Measurements from ENCODE around the gene CARS1. TPM values are rescaled to one million over a fixed set of nuclear protein-coding genes. Genes with fewer than 3 reads are reported as not detected.

CARS1 gene
- total and polyA plus RNA-seq, 4 donors: 27.3 to 62.3 (median 37.7) TPM

DNA sequence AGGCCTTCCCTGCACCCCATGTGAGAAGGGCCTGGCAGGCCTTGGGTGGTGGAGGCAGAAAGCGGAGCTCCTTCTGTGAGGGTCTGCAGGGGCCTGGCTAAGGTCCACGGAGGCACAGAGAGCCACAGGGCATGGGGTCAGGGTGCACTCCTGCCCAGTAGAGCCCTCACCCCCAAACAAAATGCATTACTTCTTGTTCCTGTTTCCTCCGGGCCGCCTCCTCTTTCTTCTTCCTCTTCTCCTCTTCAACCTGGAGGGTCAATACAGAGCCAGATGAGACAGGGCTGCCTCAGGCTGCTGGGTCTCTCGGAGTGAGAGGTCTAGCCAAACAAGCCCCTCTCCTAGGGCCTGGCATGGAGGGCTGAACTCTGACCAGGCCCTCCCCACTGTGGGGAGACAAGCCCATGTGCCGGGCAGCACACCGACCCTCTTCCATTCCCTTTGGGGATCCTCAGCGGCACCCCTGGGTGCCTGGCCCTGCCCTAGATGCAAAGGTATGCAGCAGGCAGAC lies 54.8 kb downstream of the CARS1 start:
- DNase-seq (no peak), ATAC-seq (ENCODE audit: insufficient read depth, low FRiP score) (no peak)
- H3K36me3 ChIP-seq (ENCODE audit: control insufficient read depth in 4 of 4, insufficient read depth in 4 of 4, low read length in 4 of 4): peaks cover 0 to 59% (median 4%) of the 10 kb centered on the region in 4 donors
- TF ChIP-seq, protein P1, sequence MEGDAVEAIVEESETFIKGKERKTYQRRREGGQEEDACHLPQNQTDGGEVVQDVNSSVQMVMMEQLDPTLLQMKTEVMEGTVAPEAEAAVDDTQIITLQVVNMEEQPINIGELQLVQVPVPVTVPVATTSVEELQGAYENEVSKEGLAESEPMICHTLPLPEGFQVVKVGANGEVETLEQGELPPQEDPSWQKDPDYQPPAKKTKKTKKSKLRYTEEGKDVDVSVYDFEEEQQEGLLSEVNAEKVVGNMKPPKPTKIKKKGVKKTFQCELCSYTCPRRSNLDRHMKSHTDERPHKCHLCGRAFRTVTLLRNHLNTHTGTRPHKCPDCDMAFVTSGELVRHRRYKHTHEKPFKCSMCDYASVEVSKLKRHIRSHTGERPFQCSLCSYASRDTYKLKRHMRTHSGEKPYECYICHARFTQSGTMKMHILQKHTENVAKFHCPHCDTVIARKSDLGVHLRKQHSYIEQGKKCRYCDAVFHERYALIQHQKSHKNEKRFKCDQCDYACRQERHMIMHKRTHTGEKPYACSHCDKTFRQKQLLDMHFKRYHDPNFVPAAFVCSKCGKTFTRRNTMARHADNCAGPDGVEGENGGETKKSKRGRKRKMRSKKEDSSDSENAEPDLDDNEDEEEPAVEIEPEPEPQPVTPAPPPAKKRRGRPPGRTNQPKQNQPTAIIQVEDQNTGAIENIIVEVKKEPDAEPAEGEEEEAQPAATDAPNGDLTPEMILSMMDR (IDR thresholded peaks at IDR 0.05; ENCODE audit: control extremely low read depth, extremely low read depth): no peak
- H3K27me3 ChIP-seq (ENCODE audit: control insufficient read depth in 3 of 3, insufficient read depth in 3 of 3, low read length in 2 of 3): no peaks in the 10 kb centered on the region
- no peak overlapping the region for H3K27ac ChIP-seq (ENCODE audit: low read depth in 1 of 2, low read length in 1 of 2)
- no peak overlapping the region for H3K4me3 ChIP-seq
- WGBS, 2 donors: 75 to 89% methylated on average over 8 of the region's 8 CpGs
- peak overlapping the region in 1 of 2 donors; percentile 42 for H3K9ac ChIP-seq (ENCODE audit: insufficient read depth in 1 of 2, low read length in 2 of 2)
- H3K9me3 ChIP-seq (ENCODE audit: control insufficient read depth in 4 of 4, insufficient read depth in 3 of 4, low read length in 3 of 4): no peaks in the 10 kb centered on the region
- peaks cover 0 to 20% (median 10%) of the 10 kb centered on the region in 5 donors for H3K4me1 ChIP-seq (ENCODE audit: control insufficient read depth in 5 of 5, insufficient read depth in 5 of 5, low read length in 5 of 5)

DNA sequence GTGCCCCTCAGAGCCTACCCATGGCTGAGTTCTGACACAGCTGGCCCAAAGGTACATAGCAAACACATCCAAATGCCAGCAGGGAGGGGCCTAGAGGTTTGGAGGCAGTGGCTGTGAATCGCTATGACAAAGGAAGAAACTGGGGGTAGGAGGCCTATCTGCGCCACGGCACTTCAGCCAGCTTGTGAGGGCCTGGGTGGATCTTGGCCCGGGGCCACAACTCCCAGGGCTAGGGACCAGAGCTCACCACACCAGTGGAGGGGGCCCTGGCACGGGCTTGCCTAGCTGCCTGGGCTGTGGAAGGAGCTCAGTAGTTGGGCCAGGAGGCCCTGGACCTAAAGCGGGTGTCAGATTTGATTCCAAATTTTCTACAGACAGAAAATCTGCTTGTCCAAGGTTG lies 55.7 kb downstream of the CARS1 start:
- peak overlapping the region in 1 of 2 donors; percentile 42 for H3K9ac ChIP-seq (ENCODE audit: insufficient read depth in 1 of 2, low read length in 2 of 2)
- ATAC-seq (ENCODE audit: insufficient read depth, low FRiP score): no peak
- peak in 2 of 3 donors; percentile 26 to 50 for DNase-seq

DNA sequence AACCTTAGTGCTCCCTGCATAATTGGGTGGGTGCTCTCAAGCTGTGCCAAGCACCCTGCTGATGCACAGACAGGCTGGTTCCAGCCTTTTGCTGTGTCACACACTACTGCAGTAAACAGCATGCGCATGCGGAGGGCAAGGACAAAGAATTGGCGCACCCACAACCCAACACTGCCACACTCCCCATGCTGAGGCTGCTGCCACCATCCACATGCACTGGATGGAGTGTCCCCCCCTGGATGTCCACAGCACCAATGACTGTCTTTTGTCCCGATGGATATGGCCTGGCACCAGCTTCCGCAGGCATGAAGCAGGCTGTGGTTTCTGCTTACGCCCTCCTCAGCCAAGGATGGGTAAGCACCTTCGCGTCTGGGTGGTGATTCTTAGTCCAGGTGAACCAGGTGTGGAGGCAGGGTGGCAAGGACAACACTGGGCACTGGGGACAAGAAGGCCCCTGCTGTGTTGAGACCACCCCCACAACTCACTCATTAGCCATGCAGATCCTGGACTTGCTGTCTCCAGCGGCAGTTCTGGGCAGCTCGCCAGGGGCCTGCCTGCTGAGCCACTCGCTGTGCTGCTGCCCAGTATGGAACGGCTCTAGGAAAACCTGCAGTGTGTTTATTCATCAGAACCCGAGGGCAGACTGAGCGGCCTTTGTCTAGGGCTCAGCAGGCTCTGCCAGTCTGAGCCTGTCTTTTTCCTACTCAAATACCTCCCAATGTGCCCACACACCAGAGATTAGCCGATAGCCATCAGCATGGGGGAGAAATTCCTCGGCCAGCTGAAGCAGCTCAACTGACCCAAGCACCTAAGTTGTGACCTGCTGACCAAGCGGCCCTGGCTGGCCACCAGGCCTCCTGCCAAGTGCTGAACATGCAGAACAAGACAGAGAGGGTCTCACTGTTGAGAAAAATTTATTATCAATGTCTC lies 56.9 kb downstream of the CARS1 start:
- Histone ChIP-seq H3K27me3 (ENCODE audit: control insufficient read depth in 3 of 3, insufficient read depth in 3 of 3, low read length in 2 of 3) (no peaks in the 10 kb centered on the region), H3K4me3 (no peak overlapping the region), H3K27ac (ENCODE audit: low read depth in 1 of 2, low read length in 1 of 2) (peak overlapping the region in 1 of 2 donors; percentile 25), H3K4me1 (ENCODE audit: control insufficient read depth in 5 of 5, insufficient read depth in 5 of 5, low read length in 5 of 5) (peaks cover 0 to 20% (median 10%) of the 10 kb centered on the region in 5 donors), H3K36me3 (ENCODE audit: control insufficient read depth in 4 of 4, insufficient read depth in 4 of 4, low read length in 4 of 4) (peaks cover 0 to 53% (median 3%) of the 10 kb centered on the region in 4 donors), H3K9me3 (ENCODE audit: control insufficient read depth in 4 of 4, insufficient read depth in 3 of 4, low read length in 3 of 4) (no peaks in the 10 kb centered on the region), H3K9ac (ENCODE audit: insufficient read depth in 1 of 2, low read length in 2 of 2) (no peak overlapping the region)
- peak; percentile 81 to 92 (median 86) for DNase-seq
- WGBS, 2 donors: 74 to 88% methylated on average over 17 of the region's 17 CpGs
- TF ChIP-seq, protein P1 (IDR thresholded peaks at IDR 0.05; ENCODE audit: control extremely low read depth, extremely low read depth): no peak
- no peak for ATAC-seq (ENCODE audit: insufficient read depth, low FRiP score)

More for the DNA sequence above, 55.7 kb downstream of the CARS1 start:
- Histone ChIP-seq H3K27me3 (ENCODE audit: control insufficient read depth in 3 of 3, insufficient read depth in 3 of 3, low read length in 2 of 3) (no peaks in the 10 kb centered on the region), H3K4me1 (ENCODE audit: control insufficient read depth in 5 of 5, insufficient read depth in 5 of 5, low read length in 5 of 5) (peaks cover 0 to 20% (median 10%) of the 10 kb centered on the region in 5 donors), H3K9me3 (ENCODE audit: control insufficient read depth in 4 of 4, insufficient read depth in 3 of 4, low read length in 3 of 4) (no peaks in the 10 kb centered on the region), H3K4me3 (no peak overlapping the region), H3K36me3 (ENCODE audit: control insufficient read depth in 4 of 4, insufficient read depth in 4 of 4, low read length in 4 of 4) (peaks cover 0 to 55% (median 4%) of the 10 kb centered on the region in 4 donors), H3K27ac (ENCODE audit: low read depth in 1 of 2, low read length in 1 of 2) (no peak overlapping the region)
- TF ChIP-seq, protein P1 (IDR thresholded peaks at IDR 0.05; ENCODE audit: control extremely low read depth, extremely low read depth): no peak
- 88 to 91% methylated on average over 6 of the region's 6 CpGs for WGBS, 2 donors

Data from lung (tissue), 12 donors.